GM04503 (cell line): ENCODE data around the gene SLC9A4.

Experiments used
- DNase-seq: peaks from one replicate; pipeline ENCODE4 v3.0.0-alpha.2; 2012; ENCODE audit warnings: low read depth

The SLC9A4 gene

GRCh38 chr2:102453501-102453900 lies 19.5 kb upstream of the SLC9A4 start:
- no peak for DNase-seq

GRCh38 chr2:102455061-102455670 lies 17.9 kb upstream of the SLC9A4 start:
- DNase-seq, result no peak

DNA sequence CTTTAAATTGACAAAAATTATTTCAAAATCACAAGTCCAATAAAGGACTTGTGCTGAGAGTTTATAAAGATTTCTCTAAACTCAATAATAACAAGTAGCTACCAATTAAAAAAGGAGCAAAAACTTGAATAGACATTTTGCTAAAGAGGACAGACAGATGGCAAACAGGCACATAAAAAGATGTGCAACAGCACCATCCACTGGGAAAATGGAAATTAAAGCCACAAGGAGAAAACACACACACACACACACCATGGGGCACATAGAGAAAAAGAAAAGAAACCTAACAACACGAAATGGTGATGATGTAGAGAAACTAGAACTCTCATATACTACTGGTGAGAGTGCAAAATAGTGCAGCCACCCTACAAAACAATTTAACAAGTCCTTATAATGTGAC lies 12.6 kb upstream of the SLC9A4 start:
- DNase-seq, result no peak

GRCh38 chr2:102461188-102461587 lies 11.8 kb upstream of the SLC9A4 start:
- no peak for DNase-seq

GRCh38 chr2:102463160-102463559 lies 9.9 kb upstream of the SLC9A4 start:
- no peak for DNase-seq

- no peak for DNase-seq
Measured at GRCh38 chr2:102470168-102470567, 2.9 kb upstream of the SLC9A4 start.

DNA sequence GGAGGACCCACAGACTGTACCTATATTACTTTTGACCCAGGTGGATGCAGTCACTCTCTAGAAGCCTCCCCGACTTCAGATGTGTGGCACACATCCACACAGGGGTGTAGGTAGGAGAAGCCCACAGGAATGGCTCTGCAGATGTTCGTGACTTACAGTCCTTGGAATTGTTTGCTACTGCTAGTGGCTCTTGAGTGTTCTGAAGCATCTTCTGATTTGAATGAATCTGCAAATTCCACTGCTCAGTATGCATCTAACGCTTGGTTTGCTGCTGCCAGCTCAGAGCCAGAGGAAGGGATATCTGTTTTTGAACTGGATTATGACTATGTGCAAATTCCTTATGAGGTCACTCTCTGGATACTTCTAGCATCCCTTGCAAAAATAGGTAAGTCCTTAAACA lies 605 bp downstream of the SLC9A4 start:
- DNase-seq, result no peak

GRCh38 chr2:102474785-102475184 lies 1.8 kb downstream of the SLC9A4 start:
- no peak for DNase-seq

DNA sequence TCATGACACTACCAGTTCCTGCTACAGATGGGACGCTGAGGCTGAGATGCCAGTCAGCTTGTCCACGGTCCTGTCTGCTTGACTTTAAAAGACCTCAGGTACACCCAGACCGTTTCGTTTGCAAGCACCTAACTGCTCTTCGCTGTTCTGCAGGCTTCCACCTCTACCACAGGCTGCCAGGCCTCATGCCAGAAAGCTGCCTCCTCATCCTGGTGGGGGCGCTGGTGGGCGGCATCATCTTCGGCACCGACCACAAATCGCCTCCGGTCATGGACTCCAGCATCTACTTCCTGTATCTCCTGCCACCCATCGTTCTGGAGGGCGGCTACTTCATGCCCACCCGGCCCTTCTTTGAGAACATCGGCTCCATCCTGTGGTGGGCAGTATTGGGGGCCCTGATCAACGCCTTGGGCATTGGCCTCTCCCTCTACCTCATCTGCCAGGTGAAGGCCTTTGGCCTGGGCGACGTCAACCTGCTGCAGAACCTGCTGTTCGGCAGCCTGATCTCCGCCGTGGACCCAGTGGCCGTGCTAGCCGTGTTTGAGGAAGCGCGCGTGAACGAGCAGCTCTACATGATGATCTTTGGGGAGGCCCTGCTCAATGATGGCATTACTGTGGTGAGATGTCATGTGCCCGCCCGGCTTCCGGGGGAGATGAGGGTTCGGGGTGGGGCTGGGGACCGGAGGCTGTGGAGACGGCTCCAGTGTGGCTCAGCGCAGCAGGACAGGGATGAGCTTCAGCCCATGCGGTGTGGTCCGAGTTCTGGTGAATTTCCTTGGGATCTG lies 5.9 kb downstream of the SLC9A4 start:
- DNase-seq, result no peak

- no peak for DNase-seq
Measured at GRCh38 chr2:102480285-102481195, 7.5 kb downstream of the SLC9A4 start.

DNA sequence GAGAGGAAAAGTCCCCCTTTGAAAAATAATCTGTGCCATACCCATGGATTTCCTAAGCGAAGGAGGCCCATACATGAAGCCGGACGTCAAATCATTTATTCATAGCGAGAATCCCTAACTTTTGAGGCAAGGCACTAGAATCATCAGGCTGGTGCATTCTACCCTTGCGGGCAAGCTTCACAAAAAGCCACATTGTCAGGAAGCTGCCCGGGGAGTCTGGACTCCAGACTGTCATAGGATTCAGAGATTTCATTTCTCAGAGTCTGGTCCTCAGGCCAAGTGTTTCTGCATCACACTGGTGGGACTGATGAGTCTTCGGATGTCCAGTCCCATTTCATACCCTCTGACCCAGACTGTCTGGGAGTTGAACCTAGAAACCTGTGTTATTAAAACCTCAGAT lies 8.9 kb downstream of the SLC9A4 start:
- DNase-seq, result no peak

DNA sequence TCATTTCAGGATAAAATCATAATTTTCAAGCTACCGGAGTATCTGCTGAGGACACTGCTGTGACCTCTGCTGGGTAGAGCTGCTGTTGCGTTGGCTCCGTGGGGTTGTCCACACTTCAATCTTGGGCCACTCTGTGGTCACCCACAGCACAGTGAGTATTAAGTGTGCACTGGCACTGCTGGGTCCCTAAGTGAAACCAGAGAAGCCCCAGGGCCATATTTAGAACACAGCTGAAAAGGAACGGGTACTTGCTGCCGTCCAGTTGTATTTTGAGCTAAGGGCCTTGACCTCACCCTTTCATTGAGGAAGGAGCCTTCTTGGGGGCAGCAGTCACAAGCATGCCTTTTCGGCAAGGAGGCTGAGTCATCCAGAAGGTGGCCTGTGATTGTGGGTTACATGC lies 10.1 kb downstream of the SLC9A4 start:
- DNase-seq, result no peak

DNA sequence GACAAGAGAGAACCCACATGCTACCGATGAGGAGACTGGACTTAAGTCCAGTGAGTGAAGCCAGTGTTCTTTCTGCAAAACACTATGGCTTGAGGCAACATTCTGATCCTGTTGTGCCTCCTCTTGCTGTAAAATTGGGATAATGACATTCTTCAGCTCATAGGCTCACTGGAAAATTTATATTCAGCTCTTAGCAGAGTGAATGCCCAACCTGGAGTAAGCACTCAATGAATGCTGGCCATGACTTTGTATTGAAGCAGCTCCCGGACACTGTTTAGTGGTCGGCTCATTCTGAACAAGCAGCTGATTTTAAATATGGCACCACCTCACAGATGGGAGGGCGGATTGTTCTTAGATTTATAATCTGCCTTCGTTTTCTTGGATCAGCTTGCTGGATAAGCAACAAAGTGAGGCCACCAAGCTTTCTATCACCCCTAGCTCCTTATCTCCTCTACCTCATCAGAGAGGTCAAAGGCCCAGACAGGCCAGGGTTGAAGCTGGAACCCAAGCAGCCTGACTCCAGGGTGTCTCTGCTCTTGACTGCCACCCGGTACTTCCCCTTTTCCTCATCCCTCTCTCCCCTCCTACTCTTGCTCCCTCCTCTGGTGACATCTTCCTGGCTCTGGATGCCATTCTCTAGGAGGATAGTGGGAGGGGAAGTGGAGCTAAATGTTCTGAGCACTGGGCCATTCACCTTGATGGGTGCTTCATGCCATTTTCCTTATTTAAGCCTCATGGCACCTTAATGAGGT lies 11.5 kb downstream of the SLC9A4 start:
- no peak for DNase-seq

GRCh38 chr2:102485147-102485785 lies 12.2 kb downstream of the SLC9A4 start:
- DNase-seq, result no peak

DNA sequence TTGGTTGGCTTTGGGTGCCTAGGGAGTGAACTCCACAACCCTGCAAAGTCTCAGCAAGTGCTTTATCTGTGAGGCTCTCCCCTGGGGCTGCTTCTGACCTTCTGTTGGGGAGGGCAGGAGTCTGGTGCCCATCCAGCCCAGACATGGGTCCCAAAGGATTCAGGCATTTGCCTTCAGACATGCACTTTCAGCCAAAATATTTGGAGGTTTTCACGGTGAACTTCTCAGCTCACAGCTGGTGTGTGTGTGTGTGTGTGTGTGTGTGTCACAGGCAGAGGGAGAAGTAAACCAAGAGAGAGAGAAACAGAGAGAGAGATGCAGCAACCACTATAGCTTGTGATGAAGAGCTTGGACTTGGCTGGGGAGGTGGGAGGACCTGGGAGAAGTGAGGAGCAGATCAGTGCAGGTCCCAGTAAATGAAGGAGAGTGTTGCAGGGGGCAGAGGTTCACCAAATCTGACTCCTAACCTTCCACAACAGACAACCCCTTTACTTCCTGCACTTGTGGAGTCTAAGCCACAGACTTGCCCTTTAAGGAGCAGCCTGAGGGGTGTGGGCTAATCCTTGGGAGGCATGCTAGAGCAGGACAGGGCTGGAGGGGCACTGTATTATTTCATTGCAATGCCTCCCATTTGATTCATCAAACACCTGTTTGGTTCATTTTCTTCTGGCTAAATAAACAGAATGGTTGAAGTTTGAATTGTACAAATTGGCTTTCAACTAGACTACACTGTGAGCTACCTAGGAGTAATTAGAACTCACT lies 14.1 kb downstream of the SLC9A4 start:
- DNase-seq, result no peak

- no peak for DNase-seq
Measured at GRCh38 chr2:102487761-102488462, 14.9 kb downstream of the SLC9A4 start.

DNA sequence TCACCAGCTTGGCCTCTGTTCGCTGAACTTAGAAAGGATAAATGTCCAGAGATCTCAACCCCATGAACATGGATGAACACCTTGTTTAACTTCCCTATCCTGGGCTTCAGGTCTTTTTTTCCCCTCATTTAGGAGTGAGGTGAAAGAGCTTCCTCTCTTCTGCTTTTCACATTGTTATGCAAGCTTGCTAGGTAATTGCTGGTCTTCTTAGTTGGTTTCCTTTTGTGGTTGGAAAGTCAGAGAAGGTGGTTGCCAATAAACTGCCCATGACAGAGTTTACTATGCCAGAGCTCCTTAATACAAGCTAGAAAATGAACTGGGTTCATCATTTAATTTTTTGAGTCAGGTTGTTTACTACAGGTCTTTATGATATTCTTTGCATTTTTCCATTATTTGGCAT lies 16.6 kb downstream of the SLC9A4 start:
- DNase-seq, result no peak

DNA sequence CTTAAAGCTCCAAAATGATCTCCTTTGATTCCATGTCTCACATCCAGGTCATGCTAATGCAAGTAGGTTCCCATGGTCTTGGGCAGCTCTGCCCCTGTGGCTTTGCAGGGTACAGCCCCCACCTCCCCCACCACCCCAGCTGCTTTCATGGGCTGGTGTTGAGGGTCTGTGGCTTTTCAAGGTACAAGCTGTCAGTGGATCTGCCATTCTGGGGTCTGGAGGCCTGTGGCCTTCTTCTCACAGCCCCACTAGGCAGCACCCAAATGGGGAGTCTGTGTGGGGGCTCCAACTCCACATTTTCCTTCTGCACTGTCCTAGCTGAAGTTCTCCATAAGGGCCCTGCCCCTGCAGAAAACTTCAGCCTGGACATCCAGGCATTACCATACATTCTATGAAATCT lies 19.0 kb downstream of the SLC9A4 start:
- DNase-seq, result no peak

DNA sequence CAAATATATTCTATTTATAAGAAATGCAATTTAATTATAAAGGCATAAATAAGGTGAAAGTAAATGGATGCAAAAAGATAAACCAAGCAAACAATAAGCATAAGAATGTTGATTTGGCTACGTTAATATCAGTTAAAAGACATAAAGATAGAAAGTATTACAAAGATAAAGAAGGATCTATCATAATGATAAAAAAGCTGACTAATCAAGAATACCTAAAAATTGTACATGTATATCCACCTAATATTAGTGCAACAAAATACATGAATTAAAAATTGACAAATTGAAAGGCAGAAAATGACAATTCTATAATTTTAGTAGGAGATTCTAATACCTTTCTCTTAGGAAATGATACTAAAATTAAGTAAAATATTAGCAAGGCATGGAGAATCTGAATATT lies 21.5 kb downstream of the SLC9A4 start:
- DNase-seq, result no peak

DNA sequence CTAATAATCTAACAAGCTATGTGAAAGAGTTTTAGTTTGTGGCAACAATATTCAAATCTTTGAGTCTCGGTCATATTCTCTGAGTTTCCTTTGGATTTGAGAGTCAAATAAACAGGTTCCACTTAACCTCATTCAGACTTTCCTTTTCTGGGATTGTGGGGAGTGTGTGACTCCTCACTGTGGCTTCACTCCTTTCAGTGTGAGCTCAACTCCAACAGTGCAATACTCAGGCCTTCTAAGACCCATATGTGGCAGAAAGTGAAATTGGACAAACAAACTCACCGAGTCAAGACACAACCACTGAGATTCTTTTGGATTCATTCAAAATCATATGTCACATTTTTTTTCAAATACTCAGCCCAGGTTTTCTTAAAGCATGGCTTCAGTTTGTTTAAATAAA lies 25.4 kb downstream of the SLC9A4 start:
- DNase-seq, result no peak
